IgD-negative memory B cell (primary cell): ENCODE results near the gene KLHL2. TPM values are rescaled to one million over a fixed set of nuclear protein-coding genes. Genes with fewer than 3 reads are reported as not detected.
"Not testable (repeated sequence)": the region's sequence is repeated elsewhere in the genome, so short reads cannot be mapped to it uniquely, and the experiment has no call there.

ENCODE experiments used
- H3K27ac Mint-ChIP-seq, 3 donors: one replicate each; pipeline ENCODE4 v1.8.0; 2020 to 2022; ENCODE audit warnings: mild to moderate bottlenecking in 3 of 3, mixed read lengths in 3 of 3, moderate library complexity in 1 of 3
- H3K27me3 Mint-ChIP-seq: one replicate; pipeline ENCODE4 v1.8.0; 2021; ENCODE audit warnings: mixed read lengths
- H3K36me3 Mint-ChIP-seq: one replicate; pipeline ENCODE4 v1.8.0; 2020; ENCODE audit warnings: mild to moderate bottlenecking, mixed read lengths
- H3K4me1 Mint-ChIP-seq, 3 donors: one replicate each; pipeline ENCODE4 v1.8.0; 2020 to 2022; ENCODE audit warnings: mixed read lengths in 3 of 3, mild to moderate bottlenecking in 1 of 3
- H3K4me3 Mint-ChIP-seq, 4 donors: one replicate each; pipeline ENCODE4 v1.8.0; 2020 to 2022; ENCODE audit warnings: mild to moderate bottlenecking in 4 of 4, mixed read lengths in 4 of 4, moderate library complexity in 3 of 4
- H3K9me3 Mint-ChIP-seq, 3 donors: one replicate each; pipeline ENCODE4 v1.8.0; 2020 to 2021; ENCODE audit warnings: mixed read lengths in 3 of 3, mild to moderate bottlenecking in 1 of 3
- polyA plus RNA-seq: library from polyadenylated mRNA; unstranded; fragments of 300-500 nt; fragmentation: Illumina TruSeq; gene quantifications from one replicate; pipeline ENCODE4 v1.2.3, GENCODE V29; 2021

Gene KLHL2
- polyA plus RNA-seq, 1 donor from 2014 or later = 4.0 TPM

DNA sequence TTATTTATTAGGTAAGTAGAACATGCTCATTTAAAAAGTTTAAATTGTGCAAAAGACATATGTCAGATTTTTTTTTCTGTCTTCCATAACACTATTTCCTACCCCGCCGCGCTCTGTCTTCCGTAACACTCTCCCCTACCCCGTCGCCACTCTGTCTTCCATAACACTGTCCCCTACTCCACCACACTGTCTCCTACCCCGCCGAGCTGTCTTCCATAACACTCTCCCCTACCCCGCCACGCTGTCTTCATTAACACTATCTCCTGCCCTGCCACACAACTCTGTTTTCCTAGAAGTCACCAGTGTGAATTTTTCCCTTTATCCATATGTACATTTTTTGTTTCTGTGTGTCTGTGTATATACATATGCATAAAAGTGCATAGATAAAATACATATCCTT is 124.5 kb downstream of the KLHL2 start:
- peak overlapping the region in 1 of 3 donors; percentile 63 for H3K27ac Mint-ChIP-seq
- H3K4me1 Mint-ChIP-seq = peaks cover 14 to 29% (median 21%) of the 10 kb centered on the region in 3 donors
- H3K4me3 Mint-ChIP-seq = peak overlapping the region in 1 of 4 donors; percentile 65
- no peaks in the 10 kb centered on the region for H3K27me3 Mint-ChIP-seq
- peaks cover 2% of the 10 kb centered on the region for H3K36me3 Mint-ChIP-seq
- no peaks in the 10 kb centered on the region for H3K9me3 Mint-ChIP-seq

DNA sequence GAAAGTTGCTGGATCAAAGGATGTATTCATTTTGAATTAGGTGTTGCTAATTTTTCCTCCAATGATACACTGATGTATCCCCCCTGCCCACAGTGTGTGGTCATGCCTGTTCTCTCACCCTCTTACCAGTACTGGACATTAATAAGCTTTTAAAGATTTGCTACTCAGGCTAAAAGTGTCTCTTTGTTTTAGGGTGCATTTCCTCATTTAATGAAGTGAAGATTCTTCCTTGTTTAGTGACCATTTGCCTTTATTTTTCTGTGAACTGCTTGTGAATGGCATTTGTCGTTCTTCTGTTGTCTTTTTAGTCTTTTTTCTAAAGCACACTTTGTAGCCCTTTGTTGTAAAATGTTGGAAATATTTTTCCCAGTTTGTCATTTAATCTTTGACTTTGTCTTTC is 125.1 kb downstream of the KLHL2 start:
- peak overlapping the region in 1 of 3 donors; percentile 37 for H3K27ac Mint-ChIP-seq
- H3K27me3 Mint-ChIP-seq = no peaks in the 10 kb centered on the region
- H3K36me3 Mint-ChIP-seq = peaks cover 2% of the 10 kb centered on the region
- peaks cover 14 to 32% (median 23%) of the 10 kb centered on the region in 3 donors for H3K4me1 Mint-ChIP-seq
- H3K4me3 Mint-ChIP-seq = peak overlapping the region in 2 of 4 donors; percentile 36 to 65
- H3K9me3 Mint-ChIP-seq = no peaks in the 10 kb centered on the region

DNA sequence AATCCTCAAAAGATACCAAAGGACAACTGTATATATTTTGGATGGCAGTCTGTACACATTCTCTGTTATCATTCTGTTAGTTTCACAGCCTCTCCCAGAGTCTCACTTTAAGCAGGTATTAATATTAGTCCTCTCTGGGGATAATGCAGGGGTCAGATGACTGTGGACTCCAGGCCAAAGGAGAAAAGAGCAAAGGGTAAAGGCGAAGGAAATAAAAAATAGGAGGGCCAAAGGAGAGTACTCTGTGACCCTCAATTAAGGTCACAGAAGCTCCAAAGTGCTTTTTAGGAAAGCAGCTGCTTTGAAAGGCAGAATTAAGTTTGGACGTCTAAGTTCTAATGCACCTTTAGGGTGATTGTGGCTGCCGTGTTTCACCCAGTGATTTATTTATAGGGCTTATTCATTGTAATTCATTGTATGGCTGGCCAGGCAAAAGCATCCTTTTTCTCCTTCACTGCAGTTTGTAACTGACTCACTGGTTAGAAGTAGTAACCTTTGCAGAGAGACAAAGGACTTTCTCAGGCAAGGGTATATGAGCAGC is 127.9 kb downstream of the KLHL2 start:
- H3K36me3 Mint-ChIP-seq = peaks cover 2% of the 10 kb centered on the region
- peak overlapping the region in 1 of 3 donors; percentile 18 for H3K27ac Mint-ChIP-seq
- peaks cover 14 to 33% (median 22%) of the 10 kb centered on the region in 3 donors for H3K4me1 Mint-ChIP-seq

DNA sequence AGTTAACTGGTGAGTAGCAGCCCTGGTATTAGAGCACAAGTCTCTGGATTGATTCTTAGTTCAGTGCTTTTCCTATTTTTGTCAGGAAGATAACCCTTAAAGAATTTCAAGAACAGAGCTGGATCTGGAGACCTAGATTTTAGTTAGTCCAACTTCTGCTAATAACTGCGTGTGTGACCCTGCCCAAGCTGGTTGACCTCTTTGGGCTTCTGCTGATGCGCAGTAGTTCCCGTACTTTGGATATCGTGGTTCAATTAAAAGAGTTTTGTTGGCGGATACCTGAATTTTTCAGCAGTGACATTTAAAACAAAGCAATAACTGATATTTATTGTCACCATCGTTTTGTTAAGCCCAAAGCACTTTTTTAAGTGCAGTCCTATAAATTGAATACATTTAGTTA is 129.4 kb downstream of the KLHL2 start:
- H3K36me3 Mint-ChIP-seq = no peaks in the 10 kb centered on the region
- H3K27ac Mint-ChIP-seq = no peak overlapping the region
- H3K4me3 Mint-ChIP-seq = no peak overlapping the region
- H3K4me1 Mint-ChIP-seq = peaks cover 10 to 28% (median 12%) of the 10 kb centered on the region in 3 donors
- H3K9me3 Mint-ChIP-seq = no peaks in the 10 kb centered on the region
- H3K27me3 Mint-ChIP-seq = no peaks in the 10 kb centered on the region

More for the DNA sequence above, 127.9 kb downstream of the KLHL2 start:
- Mint-ChIP-seq H3K27me3 (no peaks in the 10 kb centered on the region), H3K4me3 (peak overlapping the region in 1 of 4 donors; percentile 70), H3K9me3 (no peaks in the 10 kb centered on the region)

DNA sequence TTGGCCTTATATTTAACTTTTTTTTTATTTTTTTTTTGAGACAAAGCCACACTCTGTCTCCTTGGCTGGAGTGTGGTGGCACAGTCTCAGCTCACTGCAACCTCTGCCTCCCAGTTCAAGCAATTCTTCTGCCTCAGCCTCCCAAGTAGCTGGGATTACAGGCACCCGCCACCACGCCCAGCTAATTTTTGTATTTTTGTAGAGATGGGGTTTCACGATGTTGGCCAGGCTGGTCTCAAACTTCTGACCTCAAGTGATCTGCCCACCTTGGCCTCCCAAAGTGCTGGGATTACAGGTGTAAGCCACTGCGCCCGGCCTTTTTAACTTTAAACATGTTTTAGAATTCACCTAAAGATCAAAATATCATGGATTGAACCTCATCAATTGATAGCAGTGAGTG is 135.0 kb downstream of the KLHL2 start:
- H3K27me3 Mint-ChIP-seq, H3K4me3 Mint-ChIP-seq, H3K36me3 Mint-ChIP-seq, H3K27ac Mint-ChIP-seq, H3K4me1 Mint-ChIP-seq, H3K9me3 Mint-ChIP-seq: not testable (repeated sequence)

DNA sequence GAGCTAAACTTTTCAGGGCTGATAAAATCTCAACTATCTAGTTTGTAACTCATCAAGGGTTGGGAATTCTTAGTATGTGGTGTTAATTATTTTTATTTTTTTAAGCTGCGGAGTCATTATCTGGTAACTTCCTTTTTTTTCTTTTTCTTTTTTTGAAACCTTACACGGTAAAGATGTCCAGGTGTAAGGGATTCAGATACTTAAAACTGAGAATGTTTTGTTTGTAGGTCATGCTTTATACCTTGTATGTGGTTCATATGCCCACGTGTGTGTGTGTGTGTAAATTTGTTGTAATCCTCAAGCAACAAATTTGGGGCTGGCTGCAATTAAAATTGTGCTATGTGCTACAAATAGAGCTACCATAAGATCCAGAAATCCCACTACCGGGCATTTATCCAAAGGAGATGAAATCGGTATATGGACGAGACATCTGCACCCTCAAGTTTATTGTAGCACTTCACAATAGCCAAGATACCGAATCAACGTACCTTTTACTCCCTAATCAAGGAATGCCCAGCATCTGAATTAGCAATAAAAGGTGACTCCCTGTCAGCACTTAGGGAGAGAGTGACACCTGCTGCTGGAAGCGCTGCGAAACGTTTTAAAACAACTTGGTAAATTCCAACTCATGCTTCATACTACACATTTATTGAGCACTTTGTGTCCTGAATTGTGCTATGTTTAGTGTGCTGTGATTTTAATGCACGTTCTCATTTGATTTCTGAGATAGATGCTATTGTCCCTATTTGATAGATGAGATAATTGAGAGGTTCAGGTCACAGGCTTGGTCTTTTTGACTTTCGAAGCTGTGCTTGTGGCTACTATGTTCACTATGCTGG is 136.2 kb downstream of the KLHL2 start:
- Mint-ChIP-seq H3K36me3 (no peaks in the 10 kb centered on the region), H3K4me1 (no peaks in the 10 kb centered on the region), H3K9me3 (no peaks in the 10 kb centered on the region), H3K27ac (no peak overlapping the region), H3K4me3 (no peak overlapping the region), H3K27me3 (no peaks in the 10 kb centered on the region)

DNA sequence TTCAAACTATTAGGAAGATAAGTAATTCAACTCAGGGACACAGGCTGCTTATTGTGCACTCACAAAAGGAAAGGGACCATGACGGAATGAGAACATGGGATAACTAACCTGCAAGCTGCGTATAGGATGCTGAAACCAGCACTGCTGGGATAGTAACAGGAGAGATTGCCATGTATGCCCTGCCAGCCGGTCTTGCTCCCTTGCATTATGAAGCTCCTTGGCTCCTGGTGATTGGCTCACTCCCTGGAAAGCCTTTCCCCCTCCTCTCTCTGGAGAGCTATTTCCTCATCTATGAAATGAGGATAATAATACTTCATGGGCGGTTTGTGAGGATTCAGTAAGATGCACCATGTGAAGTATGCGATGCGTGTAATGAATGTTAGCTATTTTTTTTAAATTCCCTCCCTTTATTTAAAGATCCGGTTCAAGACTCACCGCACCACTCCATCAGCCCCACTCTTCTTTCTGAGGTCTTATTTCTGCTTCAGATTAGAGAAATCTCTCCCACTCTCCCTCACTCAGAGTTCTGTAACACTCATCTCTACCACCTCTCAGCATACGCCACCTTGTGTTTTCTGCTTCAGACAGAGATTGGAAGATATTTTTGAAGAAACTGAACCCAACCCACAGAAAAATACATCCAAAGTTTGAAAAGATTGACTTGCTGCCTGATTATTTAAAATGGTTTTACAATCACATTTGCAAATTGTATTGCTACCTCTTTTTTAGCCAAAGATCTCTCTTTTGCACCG is 138.5 kb downstream of the KLHL2 start:
- Mint-ChIP-seq H3K27ac (peak overlapping the region in 1 of 3 donors; percentile 39), H3K27me3 (peaks cover 3% of the 10 kb centered on the region)

DNA sequence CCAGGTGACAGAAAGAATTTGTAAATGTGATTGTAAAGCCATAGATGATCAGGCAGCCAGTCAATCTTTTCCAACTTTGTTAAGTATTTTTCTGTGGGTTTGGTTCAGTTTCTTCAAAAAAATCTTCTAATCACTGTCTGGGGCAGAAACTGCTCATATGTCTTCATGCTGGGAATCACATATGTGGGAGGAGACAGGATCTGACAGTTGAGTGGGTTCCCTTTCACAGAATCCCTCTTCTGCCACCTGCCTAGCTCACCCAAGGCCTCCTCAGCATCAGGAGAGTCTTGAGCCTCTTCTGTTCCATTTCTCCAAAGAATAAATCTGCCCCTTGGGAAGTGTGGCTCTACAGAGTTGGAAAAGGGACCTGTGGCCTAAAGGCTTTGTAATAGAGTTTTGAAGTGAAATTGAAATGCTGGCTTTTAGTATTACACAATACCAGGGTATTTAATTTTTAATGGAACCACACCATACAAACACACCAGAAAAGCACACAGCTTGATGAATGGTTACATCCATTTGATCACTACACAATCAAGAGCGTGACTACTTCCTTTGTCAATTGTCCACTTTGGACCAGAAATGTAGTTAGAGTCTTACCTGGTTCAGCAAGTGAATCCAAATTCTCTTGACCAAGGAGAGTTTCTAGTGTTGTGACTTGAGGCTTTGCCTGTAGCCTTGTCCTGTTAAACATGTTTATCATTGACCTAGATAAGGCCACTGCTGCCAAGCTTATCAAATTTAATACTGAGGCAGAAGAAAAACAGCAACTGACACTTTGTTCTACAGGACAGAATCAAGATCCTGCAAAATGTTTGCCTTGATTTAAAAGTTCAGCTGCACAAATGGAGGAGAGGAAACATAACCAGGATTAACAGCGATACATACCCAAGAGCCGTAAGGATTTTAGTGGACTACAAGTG is 140.5 kb downstream of the KLHL2 start:
- peaks cover 4% of the 10 kb centered on the region for H3K36me3 Mint-ChIP-seq
- no peaks in the 10 kb centered on the region for H3K9me3 Mint-ChIP-seq
- no peaks in the 10 kb centered on the region for H3K4me1 Mint-ChIP-seq
- no peak overlapping the region for H3K4me3 Mint-ChIP-seq
- H3K27me3 Mint-ChIP-seq = peaks cover 4% of the 10 kb centered on the region
- no peak overlapping the region for H3K27ac Mint-ChIP-seq

More for the DNA sequence above, 138.5 kb downstream of the KLHL2 start:
- no peaks in the 10 kb centered on the region for H3K9me3 Mint-ChIP-seq
- H3K36me3 Mint-ChIP-seq = peaks cover 4% of the 10 kb centered on the region
- H3K4me1 Mint-ChIP-seq = no peaks in the 10 kb centered on the region
- H3K4me3 Mint-ChIP-seq = no peak overlapping the region

DNA sequence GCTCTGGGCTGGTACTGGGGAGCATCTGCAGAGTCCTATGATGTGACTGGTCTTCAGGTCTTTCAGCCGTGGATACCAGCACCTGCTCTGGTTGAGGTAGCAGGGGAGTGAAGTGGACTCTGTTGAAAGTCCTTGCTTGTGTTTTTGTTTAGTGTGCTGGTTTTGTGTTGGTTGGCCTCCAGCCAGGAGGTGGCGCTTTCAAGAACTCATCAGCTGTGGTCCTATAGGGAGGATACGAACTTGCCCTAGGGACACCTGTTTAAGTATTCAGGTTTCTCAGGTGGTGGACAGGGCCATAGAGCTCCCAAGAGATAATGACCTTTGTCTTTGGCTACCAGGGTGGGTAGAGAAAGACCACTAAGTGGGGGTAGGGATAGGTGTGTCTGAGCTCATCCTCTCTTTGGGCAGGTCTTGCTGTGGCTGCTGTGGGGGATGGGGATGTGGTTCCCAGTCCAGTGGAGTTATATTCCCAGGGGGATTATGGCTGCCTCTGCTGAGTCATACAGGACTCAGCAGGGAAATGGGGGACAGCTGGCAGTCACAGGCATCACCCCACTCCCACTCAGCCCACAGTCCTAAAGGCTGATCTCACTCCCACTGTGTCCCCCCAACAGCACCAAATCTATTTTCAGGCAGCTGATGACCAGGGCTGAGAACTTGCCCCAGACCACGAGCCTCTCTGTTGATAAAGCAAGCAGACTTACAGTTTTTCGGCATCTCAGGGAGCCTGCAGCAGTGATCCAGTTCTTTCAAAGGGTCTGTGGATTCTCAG is 144.2 kb downstream of the KLHL2 start:
- no peak overlapping the region for H3K4me3 Mint-ChIP-seq

DNA sequence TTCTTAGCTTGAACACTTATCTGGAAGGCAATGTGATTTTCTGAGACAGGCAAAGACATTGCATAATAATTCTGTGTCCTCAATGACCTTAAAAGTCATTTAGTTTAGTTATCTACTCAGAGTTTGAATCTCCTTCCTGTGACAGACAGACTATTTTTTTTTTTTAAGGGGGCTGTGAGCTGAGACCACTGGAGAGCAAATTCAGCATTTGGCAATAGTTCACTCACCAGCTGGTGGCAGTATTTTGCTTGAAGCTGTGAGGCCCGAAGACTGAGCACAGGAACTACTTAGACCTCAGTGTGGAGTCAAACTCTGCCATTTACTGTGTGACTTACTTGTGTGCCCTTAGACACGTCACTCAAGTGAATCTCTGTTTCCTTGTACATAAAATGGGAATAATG is 148.5 kb downstream of the KLHL2 start:
- Mint-ChIP-seq H3K36me3 (no peaks in the 10 kb centered on the region), H3K27me3 (peaks cover 3% of the 10 kb centered on the region), H3K9me3 (no peaks in the 10 kb centered on the region), H3K27ac (no peak overlapping the region), H3K4me3 (no peak overlapping the region), H3K4me1 (no peaks in the 10 kb centered on the region)

More for the DNA sequence above, 144.2 kb downstream of the KLHL2 start:
- Mint-ChIP-seq H3K27me3 (peaks cover 4% of the 10 kb centered on the region), H3K27ac (no peak overlapping the region), H3K36me3 (peaks cover 4% of the 10 kb centered on the region), H3K4me1 (no peaks in the 10 kb centered on the region), H3K9me3 (no peaks in the 10 kb centered on the region)

DNA sequence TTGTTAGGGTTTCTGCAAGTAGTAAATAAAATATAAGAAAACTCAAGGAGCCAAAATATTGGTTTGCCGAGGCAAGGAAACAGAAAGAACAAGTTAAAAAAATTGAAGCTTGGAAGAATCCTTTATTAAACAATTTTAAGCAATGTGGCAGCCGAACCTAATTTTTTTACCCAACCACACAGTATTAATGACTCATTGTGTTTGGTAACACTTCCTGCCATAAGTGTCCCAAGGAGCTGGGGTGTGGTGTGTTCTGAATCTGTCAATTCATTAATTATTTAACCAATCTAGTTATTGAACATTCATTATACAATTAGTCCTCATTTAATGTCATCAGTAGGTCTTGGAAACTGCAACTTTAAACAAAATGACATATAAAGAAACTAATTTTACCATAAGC is 152.1 kb downstream of the KLHL2 start:
- Mint-ChIP-seq H3K9me3 (no peaks in the 10 kb centered on the region), H3K27me3 (peaks cover 8% of the 10 kb centered on the region), H3K36me3 (no peaks in the 10 kb centered on the region), H3K27ac (no peak overlapping the region), H3K4me1 (peaks cover 0 to 1% (median 0%) of the 10 kb centered on the region in 3 donors), H3K4me3 (no peak overlapping the region)

DNA sequence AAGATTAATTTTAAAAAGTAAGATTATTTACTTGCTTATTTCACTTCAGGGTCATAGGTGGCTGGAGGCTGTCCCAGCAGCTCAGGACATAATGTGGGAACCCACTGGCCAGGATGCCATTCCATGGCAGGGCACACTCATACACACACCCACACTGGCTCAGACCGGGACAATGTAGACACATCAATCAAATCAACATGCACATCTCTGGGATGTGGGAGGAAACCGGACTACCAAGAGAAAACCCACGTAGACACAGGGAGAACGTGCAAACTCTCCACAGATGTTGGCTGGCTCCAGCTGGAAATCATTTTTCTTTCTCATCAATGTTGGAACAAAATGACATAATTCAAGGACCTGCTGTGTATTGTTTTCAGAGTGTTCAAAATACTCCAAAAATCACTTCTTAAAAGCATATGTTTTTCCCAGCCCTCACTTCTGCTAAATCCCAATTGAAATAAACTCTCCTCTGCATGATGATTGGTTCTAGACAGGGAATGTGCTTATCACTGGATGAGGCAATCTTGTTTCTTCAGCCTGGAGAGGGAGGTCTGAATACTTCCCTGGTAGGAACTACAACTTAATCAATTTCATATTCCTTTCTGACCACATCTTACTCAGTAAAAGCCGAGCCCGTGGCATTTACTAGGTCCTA is 152.8 kb downstream of the KLHL2 start:
- Mint-ChIP-seq H3K4me3 (no peak overlapping the region), H3K27ac (no peak overlapping the region), H3K27me3 (peaks cover 8% of the 10 kb centered on the region), H3K4me1 (peaks cover 0 to 1% (median 0%) of the 10 kb centered on the region in 3 donors), H3K36me3 (no peaks in the 10 kb centered on the region), H3K9me3 (no peaks in the 10 kb centered on the region)

DNA sequence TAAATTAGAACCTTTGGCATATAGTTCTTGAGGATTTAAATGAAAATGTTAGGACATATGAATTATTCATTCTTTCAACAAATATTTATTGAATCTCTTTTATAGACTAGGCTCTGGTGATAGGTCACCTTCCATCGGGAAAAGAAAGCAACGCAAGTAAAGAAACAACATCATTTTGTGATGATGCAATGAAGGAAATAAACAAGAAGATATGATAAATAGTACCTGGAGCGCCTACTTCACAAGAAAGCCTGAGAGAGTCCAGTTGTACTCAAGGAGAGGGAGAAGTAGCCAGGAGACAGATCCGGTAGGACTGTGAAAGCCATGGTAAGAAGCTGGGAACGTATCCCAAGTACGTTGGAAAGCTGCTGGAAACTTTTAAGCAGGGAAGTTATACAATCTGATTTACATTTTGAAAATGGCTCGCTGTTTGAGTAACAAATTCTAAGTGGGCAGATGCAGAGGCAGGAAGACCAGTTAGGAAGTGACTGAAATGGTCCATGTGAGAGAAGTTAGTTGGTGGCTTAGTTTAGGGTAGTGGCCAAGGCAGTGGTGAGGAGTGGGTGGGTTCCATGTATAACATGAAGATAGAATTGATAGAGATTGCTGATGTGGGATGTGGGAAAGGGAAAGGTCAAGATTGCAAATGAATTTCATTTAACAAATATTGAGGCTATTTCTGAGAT is 153.8 kb downstream of the KLHL2 start:
- Mint-ChIP-seq H3K36me3 (no peaks in the 10 kb centered on the region), H3K4me1 (peaks cover 0 to 1% (median 0%) of the 10 kb centered on the region in 3 donors), H3K4me3 (no peak overlapping the region), H3K9me3 (no peaks in the 10 kb centered on the region), H3K27me3 (peaks cover 8% of the 10 kb centered on the region), H3K27ac (no peak overlapping the region)
